GM21717 (cell line): ENCODE results near the gene ARHGAP42.

Experiments
- ATAC-seq: cut with Tn5 transposase; IDR thresholded peaks from one replicate; pipeline ENCODE4 v1.9.1; 2021; ENCODE audit warnings: mild to moderate bottlenecking, moderate library complexity; ENCODE audit not compliant: unreplicated experiment

ARHGAP42 gene

DNA sequence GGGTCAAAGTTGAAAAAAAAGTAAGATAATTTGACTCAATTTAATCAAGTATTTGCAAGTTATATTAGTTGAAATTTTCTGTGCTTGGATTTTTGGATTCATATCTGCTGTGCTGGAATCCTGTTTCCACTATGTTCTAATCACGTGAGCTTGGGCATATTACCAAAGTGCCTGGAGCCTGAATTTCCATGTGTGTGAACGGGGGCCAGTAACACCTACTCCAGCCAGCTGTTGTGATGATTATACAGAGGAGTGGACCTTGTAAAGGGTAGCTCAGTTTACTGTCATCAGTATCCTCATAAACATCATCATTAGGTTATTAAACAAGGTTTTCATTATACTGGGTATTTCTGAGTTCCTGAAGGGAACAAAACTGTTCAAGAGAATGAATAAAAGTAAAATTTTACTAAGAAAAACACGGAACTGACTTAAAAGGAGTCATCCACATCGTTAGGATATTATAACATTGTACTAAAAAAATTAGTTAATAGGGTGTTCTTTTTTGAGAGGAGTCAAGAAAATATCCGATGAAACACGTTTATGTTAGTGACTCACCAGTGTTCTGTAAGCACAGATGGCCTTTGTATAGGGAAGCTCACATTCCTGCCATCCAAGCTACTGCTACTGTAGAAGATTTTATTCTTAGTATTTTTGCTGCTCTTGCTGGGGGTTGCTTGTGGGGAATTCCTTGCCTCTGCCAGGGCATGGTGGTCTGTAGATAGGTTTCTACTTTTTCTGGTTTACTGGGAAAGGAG, 144.1 kb downstream of the ARHGAP42 start:
- ATAC-seq: no peak

GRCh38 chr11:100831929-100832494, 144.9 kb downstream of the ARHGAP42 start:
- no peak for ATAC-seq

GRCh38 chr11:100832829-100833228, 145.7 kb downstream of the ARHGAP42 start:
- no peak for ATAC-seq

- ATAC-seq: no peak
These were observed 146.2 kb downstream of the ARHGAP42 start for GRCh38 chr11:100833276-100833675.

DNA sequence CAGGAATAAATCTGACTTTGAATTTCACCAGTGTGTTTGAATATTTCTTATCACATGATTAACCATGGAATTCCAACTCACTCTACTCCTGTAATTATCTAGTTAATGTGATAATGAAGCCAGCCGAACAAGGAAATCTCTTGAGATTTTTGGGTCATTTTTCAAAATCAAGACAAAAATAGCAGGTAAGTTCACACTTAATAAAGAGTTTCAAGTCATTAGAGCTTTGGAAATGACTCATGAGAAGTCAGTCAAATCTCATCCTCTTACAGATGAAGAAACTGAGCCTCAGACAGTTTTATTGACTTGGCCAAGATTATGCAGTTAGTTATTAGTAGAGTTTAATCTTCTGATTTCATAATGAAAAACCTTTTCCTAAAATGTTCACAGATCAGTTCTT, 148.8 kb downstream of the ARHGAP42 start:
- no peak for ATAC-seq

DNA sequence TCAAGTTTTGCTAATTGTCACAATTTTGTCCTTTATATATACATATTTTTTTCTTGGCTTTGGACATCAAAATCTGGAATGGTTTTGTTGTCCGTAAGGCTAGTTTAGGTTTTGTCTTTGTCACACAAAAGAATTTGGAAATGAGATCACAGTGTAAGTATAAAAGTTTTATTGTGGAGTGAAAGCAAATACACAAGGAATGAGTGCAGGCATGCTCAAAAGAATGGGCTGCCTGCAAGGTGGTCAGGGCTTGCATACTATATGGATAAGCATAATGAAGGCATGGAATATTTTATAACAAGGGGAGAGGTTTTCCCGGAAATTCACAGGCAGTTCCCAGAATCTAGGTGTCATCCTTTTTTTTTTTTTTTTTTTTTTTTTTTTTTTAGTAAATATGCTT, 150.2 kb downstream of the ARHGAP42 start:
- ATAC-seq: no peak

GRCh38 chr11:100841711-100842407, 154.8 kb downstream of the ARHGAP42 start:
- ATAC-seq: no peak

DNA sequence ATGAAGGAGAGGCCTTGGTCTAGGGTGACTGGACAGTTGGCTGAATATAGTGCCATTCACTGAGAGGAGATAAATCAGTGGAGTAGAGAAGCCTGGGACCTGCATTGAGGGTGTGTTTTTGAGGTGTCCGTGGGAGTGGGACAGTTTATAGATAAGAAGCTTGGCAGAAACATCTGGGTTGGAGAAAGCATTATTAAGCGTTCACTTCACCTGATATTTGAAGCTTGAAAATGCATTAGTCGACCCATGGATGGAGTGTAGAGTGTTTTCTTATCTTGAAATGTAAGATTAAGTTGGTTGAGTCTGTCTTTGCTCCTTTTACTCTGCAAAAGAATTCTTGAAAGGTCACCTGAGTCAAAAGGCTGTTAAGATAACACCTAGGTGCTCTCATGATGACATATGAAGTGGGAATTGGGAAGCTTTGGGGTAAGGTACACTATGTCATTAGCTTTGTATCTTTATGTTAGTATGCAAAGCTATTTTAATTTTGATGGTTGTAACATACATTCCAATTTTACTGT, 160.7 kb downstream of the ARHGAP42 start:
- ATAC-seq: no peak

GRCh38 chr11:100849009-100849900, 162.2 kb downstream of the ARHGAP42 start:
- no peak for ATAC-seq

- no peak for ATAC-seq
These were observed 162.8 kb downstream of the ARHGAP42 start for GRCh38 chr11:100849901-100850235.

GRCh38 chr11:100851147-100851546, 164.1 kb downstream of the ARHGAP42 start:
- ATAC-seq: no peak

- no peak for ATAC-seq
These were observed 164.6 kb downstream of the ARHGAP42 start for GRCh38 chr11:100851584-100852152.

GRCh38 chr11:100855466-100856067, 168.5 kb downstream of the ARHGAP42 start:
- ATAC-seq: no peak

- ATAC-seq: no peak
These were observed 170.3 kb downstream of the ARHGAP42 start for GRCh38 chr11:100857236-100858005.

DNA sequence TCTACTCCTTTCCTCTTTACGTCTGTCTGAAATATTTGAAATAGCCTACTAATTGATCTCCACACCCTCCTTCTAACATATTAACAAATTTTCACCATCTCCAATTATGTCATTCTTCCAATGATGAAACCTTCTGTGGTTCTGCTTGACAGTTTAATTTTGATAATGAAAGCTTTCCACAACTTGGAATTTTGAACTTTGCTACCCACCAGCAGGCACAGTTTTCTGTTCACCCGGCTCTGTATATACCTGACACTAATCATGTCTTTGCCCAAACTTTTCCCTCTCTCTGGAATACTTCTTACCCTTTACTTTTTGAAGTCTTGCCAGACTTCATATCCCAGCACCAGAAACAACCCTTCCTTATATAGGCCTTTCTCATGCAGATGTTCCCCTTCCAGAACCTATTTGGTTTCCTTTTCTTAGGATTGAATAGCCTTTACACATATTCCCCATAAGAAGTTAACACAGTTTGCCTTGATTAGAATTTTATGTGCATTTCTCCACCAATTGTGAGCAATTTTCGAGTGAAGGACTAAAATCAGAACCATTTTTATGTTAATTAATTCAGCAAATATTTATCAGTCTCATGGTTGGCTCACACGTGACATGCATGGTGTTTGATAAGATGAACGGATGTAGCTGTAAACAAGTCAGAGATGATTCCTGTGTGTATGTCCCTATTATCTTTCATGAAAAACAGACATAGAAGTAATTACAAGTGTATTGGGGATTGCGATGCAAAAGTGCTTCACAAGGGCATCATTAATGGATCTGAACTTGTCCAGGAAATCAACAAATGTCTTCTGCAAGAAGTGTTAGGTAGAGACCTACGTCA, 173.4 kb downstream of the ARHGAP42 start:
- no peak for ATAC-seq

DNA sequence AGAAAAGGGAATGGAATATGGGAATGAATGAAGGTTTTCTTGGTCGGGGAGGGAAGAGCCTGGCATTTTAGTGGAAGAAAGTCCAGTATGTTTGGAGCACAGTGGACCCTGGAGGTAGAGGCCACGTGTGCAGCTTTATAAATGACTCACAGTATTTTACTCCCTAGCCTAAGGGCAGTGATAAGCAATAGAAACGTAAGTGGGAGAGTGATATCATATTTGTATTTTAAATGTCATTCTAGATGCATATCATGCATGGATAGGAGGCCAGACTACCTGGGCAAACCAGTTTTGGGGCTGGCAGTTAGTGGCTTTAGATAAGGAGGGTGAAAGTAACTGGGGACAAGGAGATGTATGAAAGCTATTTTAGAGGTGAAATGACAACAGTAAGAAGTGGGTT, 174.1 kb downstream of the ARHGAP42 start:
- ATAC-seq: no peak

DNA sequence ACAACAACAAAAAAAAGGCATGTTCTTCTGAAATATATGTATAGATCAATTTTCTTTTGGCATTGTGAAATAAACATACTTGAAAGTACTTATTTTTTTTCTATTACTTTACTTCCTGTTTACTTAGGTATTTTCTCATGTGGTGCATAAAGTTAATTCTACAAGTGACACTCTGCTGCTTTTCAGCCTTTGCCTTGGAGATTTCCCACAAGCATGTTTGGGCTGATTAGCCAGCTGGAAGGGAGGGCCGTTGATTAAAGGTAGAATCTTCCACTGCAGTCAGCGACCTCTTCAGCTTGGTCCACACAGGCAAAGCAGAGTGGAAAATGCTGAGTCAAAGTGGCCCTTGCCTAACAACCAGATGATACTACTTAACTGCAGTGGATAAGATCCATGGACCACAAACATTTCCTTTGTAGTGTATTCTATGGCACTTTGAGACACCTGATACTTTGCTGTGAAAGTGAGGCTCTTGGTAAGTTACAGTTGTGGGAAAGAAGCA, 176.0 kb downstream of the ARHGAP42 start:
- peak; percentile 92 for ATAC-seq

- no peak for ATAC-seq
These were observed 178.5 kb downstream of the ARHGAP42 start for GRCh38 chr11:100865443-100866065.
